ENCODE measurements around the gene YAE1. TPM values are rescaled to one million over a fixed set of nuclear protein-coding genes. Genes with fewer than 3 reads are reported as not detected.

YAE1 gene
- total RNA-seq, 1 donor from 2014 or later: 27.4 TPM

DNA sequence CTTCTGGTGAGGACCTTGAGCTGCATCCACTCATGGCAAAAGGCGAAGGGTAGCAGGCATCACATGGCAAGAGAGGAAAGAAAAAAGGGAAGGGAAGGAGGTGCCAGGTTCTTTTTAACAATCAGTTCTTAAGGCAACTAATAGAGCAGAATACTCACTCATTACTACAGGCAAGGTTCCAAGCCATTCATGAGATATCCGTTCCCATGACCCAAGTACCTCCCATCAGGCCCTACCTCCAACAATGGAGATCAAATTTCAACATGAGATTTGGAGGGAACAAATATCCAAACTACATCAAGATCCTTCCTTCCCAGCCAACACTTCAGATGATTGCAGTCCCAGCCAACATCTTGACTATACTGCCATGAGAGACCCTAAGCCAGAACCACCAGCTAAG is 38.9 kb upstream of the YAE1 start:
- Mint-ChIP-seq H3K27me3 (ENCODE audit: low read depth) (peaks cover 17% of the 10 kb centered on the region), H3K4me3 (no peak overlapping the region), H3K36me3 (no peaks in the 10 kb centered on the region), H3K27ac (no peak overlapping the region), H3K9me3 (peaks cover 11% of the 10 kb centered on the region), H3K4me1 (peaks cover 9% of the 10 kb centered on the region)
- no peak for DNase-seq (ENCODE audit: low spot score in 2 of 2, unreplicated experiment in 2 of 2)
- TF ChIP-seq, protein P1, sequence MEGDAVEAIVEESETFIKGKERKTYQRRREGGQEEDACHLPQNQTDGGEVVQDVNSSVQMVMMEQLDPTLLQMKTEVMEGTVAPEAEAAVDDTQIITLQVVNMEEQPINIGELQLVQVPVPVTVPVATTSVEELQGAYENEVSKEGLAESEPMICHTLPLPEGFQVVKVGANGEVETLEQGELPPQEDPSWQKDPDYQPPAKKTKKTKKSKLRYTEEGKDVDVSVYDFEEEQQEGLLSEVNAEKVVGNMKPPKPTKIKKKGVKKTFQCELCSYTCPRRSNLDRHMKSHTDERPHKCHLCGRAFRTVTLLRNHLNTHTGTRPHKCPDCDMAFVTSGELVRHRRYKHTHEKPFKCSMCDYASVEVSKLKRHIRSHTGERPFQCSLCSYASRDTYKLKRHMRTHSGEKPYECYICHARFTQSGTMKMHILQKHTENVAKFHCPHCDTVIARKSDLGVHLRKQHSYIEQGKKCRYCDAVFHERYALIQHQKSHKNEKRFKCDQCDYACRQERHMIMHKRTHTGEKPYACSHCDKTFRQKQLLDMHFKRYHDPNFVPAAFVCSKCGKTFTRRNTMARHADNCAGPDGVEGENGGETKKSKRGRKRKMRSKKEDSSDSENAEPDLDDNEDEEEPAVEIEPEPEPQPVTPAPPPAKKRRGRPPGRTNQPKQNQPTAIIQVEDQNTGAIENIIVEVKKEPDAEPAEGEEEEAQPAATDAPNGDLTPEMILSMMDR (IDR thresholded peaks at IDR 0.05; ENCODE audit: unreplicated experiment): no peak

DNA sequence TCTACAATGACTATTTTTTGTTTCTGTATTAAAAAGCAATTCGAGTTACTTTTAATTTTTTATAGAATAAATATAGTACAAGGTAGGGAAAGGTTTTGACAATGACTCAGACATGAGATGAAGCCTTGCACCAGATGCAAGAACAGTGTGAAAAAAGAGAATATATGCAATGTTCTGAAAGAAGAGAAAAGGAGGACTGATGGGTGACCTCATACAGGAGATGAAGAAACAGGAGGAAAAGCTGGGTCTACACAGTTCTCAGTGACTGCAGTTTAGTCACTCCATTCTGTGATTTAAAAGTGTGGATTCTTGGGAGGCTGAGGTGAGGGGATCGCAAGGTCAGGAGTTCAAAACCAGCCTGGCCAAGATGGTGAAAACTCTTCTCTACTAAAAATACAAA is 38.3 kb upstream of the YAE1 start:
- H3K9me3 Mint-ChIP-seq: peaks cover 11% of the 10 kb centered on the region
- TF ChIP-seq, protein P1 (IDR thresholded peaks at IDR 0.05; ENCODE audit: unreplicated experiment): no peak
- H3K27me3 Mint-ChIP-seq (ENCODE audit: low read depth): peaks cover 17% of the 10 kb centered on the region
- no peak overlapping the region for H3K4me3 Mint-ChIP-seq
- no peak overlapping the region for H3K27ac Mint-ChIP-seq
- H3K36me3 Mint-ChIP-seq: no peaks in the 10 kb centered on the region
- DNase-seq (ENCODE audit: low spot score in 2 of 2, unreplicated experiment in 2 of 2): no peak
- peaks cover 9% of the 10 kb centered on the region for H3K4me1 Mint-ChIP-seq

- Mint-ChIP-seq H3K4me3 (no peak overlapping the region), H3K4me1 (peaks cover 9% of the 10 kb centered on the region), H3K27me3 (ENCODE audit: low read depth) (peaks cover 17% of the 10 kb centered on the region), H3K27ac (no peak overlapping the region), H3K9me3 (peaks cover 11% of the 10 kb centered on the region), H3K36me3 (no peaks in the 10 kb centered on the region)
- DNase-seq (ENCODE audit: low spot score in 2 of 2, unreplicated experiment in 2 of 2): no peak
- TF ChIP-seq, protein P1 (IDR thresholded peaks at IDR 0.05; ENCODE audit: unreplicated experiment): no peak
These were observed 37.4 kb upstream of the YAE1 start for GRCh38 chr7:39528849-39529248.

DNA sequence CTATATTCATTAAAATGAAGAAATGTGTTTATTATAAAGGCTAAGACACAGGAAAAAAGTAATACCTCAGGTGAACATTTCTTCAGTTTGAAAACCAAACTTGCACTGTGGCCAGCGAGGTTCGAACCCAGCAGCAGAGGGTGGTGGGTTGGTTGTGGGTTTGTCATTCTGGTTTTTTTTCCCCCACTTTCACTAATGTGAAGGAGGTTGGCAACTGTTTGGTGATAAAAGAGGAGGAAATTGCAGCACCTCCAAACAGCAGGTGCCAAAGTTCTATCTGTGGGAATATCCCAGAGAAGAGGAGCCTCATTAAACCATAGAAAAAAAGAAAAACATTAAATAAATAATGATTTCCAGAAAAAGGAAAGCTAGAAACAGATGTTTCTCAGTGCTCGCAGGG is 36.6 kb upstream of the YAE1 start:
- DNase-seq (ENCODE audit: low spot score in 2 of 2, unreplicated experiment in 2 of 2): no peak
- peaks cover 12% of the 10 kb centered on the region for H3K27me3 Mint-ChIP-seq (ENCODE audit: low read depth)
- H3K4me3 Mint-ChIP-seq: no peak overlapping the region
- H3K36me3 Mint-ChIP-seq: no peaks in the 10 kb centered on the region
- peaks cover 11% of the 10 kb centered on the region for H3K9me3 Mint-ChIP-seq
- H3K4me1 Mint-ChIP-seq: peaks cover 9% of the 10 kb centered on the region
- TF ChIP-seq, protein P1 (IDR thresholded peaks at IDR 0.05; ENCODE audit: unreplicated experiment): no peak
- H3K27ac Mint-ChIP-seq: no peak overlapping the region

DNA sequence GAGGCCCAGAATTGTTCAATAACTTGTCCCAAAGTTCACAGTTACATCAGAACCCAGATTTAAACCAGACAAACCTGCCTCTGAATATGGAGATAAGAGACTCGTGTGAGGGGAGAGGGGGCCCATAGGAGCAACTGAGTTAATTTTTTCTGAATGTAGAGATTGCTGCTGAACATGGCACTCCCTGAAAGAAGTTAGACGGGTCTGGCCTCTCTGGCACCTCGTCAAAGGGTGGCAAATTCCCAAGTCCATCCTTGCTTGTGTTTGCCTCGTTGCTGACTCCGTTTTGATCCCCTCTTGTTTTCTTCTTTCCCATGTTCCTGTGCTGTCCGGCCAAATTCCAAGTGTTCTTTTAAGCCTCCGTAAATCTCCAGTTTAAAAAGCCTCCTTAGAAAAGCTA is 35.2 kb upstream of the YAE1 start:
- Mint-ChIP-seq H3K4me3 (no peak overlapping the region), H3K4me1 (peaks cover 9% of the 10 kb centered on the region), H3K36me3 (no peaks in the 10 kb centered on the region), H3K27ac (no peak overlapping the region), H3K27me3 (ENCODE audit: low read depth) (peaks cover 7% of the 10 kb centered on the region), H3K9me3 (peaks cover 5% of the 10 kb centered on the region)
- DNase-seq (ENCODE audit: low spot score in 2 of 2, unreplicated experiment in 2 of 2): no peak
- TF ChIP-seq, protein P1 (IDR thresholded peaks at IDR 0.05; ENCODE audit: unreplicated experiment): no peak

- TF ChIP-seq, protein P1 (IDR thresholded peaks at IDR 0.05; ENCODE audit: unreplicated experiment): no peak
- Mint-ChIP-seq H3K9me3 (no peaks in the 10 kb centered on the region), H3K4me3 (no peak overlapping the region)
These were observed 34.4 kb upstream of the YAE1 start for GRCh38 chr7:39531818-39532217.

More at GRCh38 chr7:39531818-39532217, 34.4 kb upstream of the YAE1 start:
- no peak overlapping the region for H3K27ac Mint-ChIP-seq
- peaks cover 7% of the 10 kb centered on the region for H3K27me3 Mint-ChIP-seq (ENCODE audit: low read depth)
- peaks cover 9% of the 10 kb centered on the region for H3K4me1 Mint-ChIP-seq
- DNase-seq (ENCODE audit: low spot score in 2 of 2, unreplicated experiment in 2 of 2): no peak
- no peaks in the 10 kb centered on the region for H3K36me3 Mint-ChIP-seq

Data from mesothelial cell of epicardium (in vitro differentiated cells).